ENCODE data around the gene CSRNP3.

- TF ChIP-seq CTCF (IDR thresholded peaks at IDR 0.05 in 8 of 11, conservative IDR thresholded peaks at IDR 0.05 in 3 of 11) (no peak), POLR2AphosphoS5 (IDR thresholded peaks at IDR 0.05) (no peak), POLR2A (IDR thresholded peaks at IDR 0.05) (no peak)
These were observed 246.6 kb downstream of the CSRNP3 start for GRCh38 chr2:165716091-165716490.

Measured in spleen (tissue), 7 donors.